ENCODE measurements around the gene ANAPC2.

ANAPC2 gene

DNA sequence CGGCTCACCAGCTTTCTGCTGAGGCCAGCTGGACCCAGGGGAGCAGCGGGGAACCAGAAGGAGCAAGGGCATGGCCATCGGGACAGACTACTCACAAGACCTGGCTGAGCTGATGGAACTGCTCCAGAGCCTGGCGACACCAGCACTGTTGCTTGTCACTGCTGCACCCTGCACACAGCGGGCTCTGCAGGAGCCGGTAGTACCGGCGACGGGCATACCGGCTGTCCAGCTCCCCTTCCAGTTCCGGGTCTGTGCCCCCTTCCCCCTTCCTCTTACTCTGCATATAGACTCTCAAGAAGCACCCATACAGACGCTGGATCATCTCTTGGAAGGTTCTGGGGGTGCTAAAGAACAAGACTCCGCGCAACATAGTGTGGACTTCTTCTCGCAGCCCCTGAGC lies 974 bp downstream of the ANAPC2 start:
- peaks cover 48% of the 10 kb centered on the region for H3K79me2 ChIP-seq (ENCODE audit: insufficient read depth, low read length)
- H3K27me3 ChIP-seq (ENCODE audit: insufficient read depth, low read length, poor library complexity), result no peaks in the 10 kb centered on the region
- H3K27ac ChIP-seq (ENCODE audit: low read length), result peak overlapping the region; percentile 94; the same call in 1 of the 2 replicates
- H3K4me3 ChIP-seq (ENCODE audit: low read depth in 1 of 2, low read length in 2 of 2), result peak overlapping the region; percentile 66 to 97; a peak in 3 of 4 replicates
- H3K4me2 ChIP-seq (ENCODE audit: insufficient read depth, low read length), result peak overlapping the region; percentile 88
- peaks cover 39% of the 10 kb centered on the region for H4K20me1 ChIP-seq (ENCODE audit: insufficient read depth, low read length)
- TF ChIP-seq EZH2 (IDR thresholded peaks at IDR 0.05; ENCODE audit: borderline replicate concordance, low read depth, low read length, severe bottlenecking), result no peak
- TF ChIP-seq, protein P1, sequence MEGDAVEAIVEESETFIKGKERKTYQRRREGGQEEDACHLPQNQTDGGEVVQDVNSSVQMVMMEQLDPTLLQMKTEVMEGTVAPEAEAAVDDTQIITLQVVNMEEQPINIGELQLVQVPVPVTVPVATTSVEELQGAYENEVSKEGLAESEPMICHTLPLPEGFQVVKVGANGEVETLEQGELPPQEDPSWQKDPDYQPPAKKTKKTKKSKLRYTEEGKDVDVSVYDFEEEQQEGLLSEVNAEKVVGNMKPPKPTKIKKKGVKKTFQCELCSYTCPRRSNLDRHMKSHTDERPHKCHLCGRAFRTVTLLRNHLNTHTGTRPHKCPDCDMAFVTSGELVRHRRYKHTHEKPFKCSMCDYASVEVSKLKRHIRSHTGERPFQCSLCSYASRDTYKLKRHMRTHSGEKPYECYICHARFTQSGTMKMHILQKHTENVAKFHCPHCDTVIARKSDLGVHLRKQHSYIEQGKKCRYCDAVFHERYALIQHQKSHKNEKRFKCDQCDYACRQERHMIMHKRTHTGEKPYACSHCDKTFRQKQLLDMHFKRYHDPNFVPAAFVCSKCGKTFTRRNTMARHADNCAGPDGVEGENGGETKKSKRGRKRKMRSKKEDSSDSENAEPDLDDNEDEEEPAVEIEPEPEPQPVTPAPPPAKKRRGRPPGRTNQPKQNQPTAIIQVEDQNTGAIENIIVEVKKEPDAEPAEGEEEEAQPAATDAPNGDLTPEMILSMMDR (IDR thresholded peaks at IDR 0.05; ENCODE audit: borderline replicate concordance, extremely low read depth, low read length, poor library complexity, severe bottlenecking), result no peak
- H2AFZ ChIP-seq (ENCODE audit: low read depth, low read length), result no peak overlapping the region
- H3K9me3 ChIP-seq (ENCODE audit: insufficient read depth, low read length, severe bottlenecking), result no peaks in the 10 kb centered on the region
- H3K4me1 ChIP-seq (ENCODE audit: insufficient read depth, low read length), result peaks cover 44% of the 10 kb centered on the region
- ATAC-seq (ENCODE audit: insufficient read depth, low read depth) (no peak), DNase-seq (no peak)
- H3K9ac ChIP-seq (ENCODE audit: low read depth, low read length), result peak overlapping the region; percentile 97
- peaks cover 74% of the 10 kb centered on the region for H3K36me3 ChIP-seq (ENCODE audit: insufficient read depth, low read length)

DNA sequence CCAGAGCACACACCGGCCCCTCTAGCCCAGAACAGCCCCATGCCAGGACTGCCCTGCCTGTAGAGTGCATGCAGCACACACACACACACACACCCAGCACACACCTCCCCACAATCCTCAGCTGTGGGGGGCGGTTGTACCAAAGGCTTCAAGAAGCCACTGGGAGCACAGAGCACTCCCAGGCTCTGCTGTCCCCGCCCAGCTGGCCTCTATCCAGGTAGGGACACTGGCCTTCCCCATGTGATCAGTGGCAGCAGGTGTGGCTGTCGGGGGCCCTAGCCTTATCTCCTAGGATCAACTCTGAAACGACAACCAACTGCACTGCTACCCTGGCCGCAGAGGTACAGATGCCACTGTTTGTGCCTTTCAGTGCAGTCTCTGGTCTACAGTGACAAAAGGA lies 2.0 kb downstream of the ANAPC2 start:
- H3K79me2 ChIP-seq (ENCODE audit: insufficient read depth, low read length), result peaks cover 48% of the 10 kb centered on the region
- H3K9ac ChIP-seq (ENCODE audit: low read depth, low read length), result peak overlapping the region; percentile 97
- H2AFZ ChIP-seq (ENCODE audit: low read depth, low read length), result no peak overlapping the region
- ATAC-seq (ENCODE audit: insufficient read depth, low read depth), result no peak
- peak overlapping the region in 1 of 2 experiments; percentile 97; a peak in 2 of 4 replicates for H3K4me3 ChIP-seq (ENCODE audit: low read depth in 1 of 2, low read length in 2 of 2)
- peaks cover 44% of the 10 kb centered on the region for H3K4me1 ChIP-seq (ENCODE audit: insufficient read depth, low read length)
- no peaks in the 10 kb centered on the region for H3K27me3 ChIP-seq (ENCODE audit: insufficient read depth, low read length, poor library complexity)
- no peak for DNase-seq
- peak overlapping the region; percentile 88 for H3K4me2 ChIP-seq (ENCODE audit: insufficient read depth, low read length)
- H3K36me3 ChIP-seq (ENCODE audit: insufficient read depth, low read length), result peaks cover 77% of the 10 kb centered on the region
- H4K20me1 ChIP-seq (ENCODE audit: insufficient read depth, low read length), result peaks cover 39% of the 10 kb centered on the region
- H3K27ac ChIP-seq (ENCODE audit: low read length), result no peak overlapping the region
- no peak for TF ChIP-seq EZH2 (IDR thresholded peaks at IDR 0.05; ENCODE audit: borderline replicate concordance, low read depth, low read length, severe bottlenecking)
- TF ChIP-seq, protein P1 (IDR thresholded peaks at IDR 0.05; ENCODE audit: borderline replicate concordance, extremely low read depth, low read length, poor library complexity, severe bottlenecking), result no peak
- H3K9me3 ChIP-seq (ENCODE audit: insufficient read depth, low read length, severe bottlenecking), result no peaks in the 10 kb centered on the region

DNA sequence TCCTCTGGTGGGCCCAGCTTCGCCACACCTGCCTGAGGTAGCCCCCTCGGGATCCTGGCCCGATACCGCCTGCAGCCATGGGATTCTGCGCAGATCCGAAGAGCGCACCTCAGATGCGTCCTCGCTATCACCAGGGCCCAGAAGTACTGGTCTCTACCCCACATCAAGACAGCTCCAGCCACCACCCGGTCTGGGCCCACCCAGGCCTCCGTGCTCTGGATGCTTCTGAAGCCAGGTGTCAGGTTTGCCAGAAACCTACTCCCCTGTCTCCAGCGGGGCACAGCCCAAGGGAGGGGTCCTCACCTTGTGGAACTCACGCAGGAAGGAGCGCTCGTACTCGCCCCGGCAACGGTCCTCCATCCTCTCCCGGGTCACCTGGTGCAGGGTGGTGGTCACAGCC lies 2.4 kb downstream of the ANAPC2 start:
- peak overlapping the region in 1 of 2 experiments; percentile 97; a peak in 1 of 4 replicates for H3K4me3 ChIP-seq (ENCODE audit: low read depth in 1 of 2, low read length in 2 of 2)
- H3K36me3 ChIP-seq (ENCODE audit: insufficient read depth, low read length), result peaks cover 76% of the 10 kb centered on the region
- H3K79me2 ChIP-seq (ENCODE audit: insufficient read depth, low read length), result peaks cover 48% of the 10 kb centered on the region

More for the DNA sequence above, 2.4 kb downstream of the ANAPC2 start:
- Histone ChIP-seq H3K9ac (ENCODE audit: low read depth, low read length) (0 out of 2 replicates have a peak overlapping the region, but pooled peaks have one; percentile 97), H3K4me2 (ENCODE audit: insufficient read depth, low read length) (peak overlapping the region; percentile 88; the same call in 1 of the 2 replicates), H3K4me1 (ENCODE audit: insufficient read depth, low read length) (peaks cover 44% of the 10 kb centered on the region), H3K9me3 (ENCODE audit: insufficient read depth, low read length, severe bottlenecking) (no peaks in the 10 kb centered on the region), H2AFZ (ENCODE audit: low read depth, low read length) (no peak overlapping the region), H4K20me1 (ENCODE audit: insufficient read depth, low read length) (peaks cover 39% of the 10 kb centered on the region), H3K27ac (ENCODE audit: low read length) (no peak overlapping the region), H3K27me3 (ENCODE audit: insufficient read depth, low read length, poor library complexity) (no peaks in the 10 kb centered on the region)
- TF ChIP-seq EZH2 (IDR thresholded peaks at IDR 0.05; ENCODE audit: borderline replicate concordance, low read depth, low read length, severe bottlenecking), result no peak
- TF ChIP-seq, protein P1 (IDR thresholded peaks at IDR 0.05; ENCODE audit: borderline replicate concordance, extremely low read depth, low read length, poor library complexity, severe bottlenecking), result no peak
- DNase-seq (no peak), ATAC-seq (ENCODE audit: insufficient read depth, low read depth) (no peak)

All from DND-41 (cell line).